DND-41 (cell line): Measurements from ENCODE around the gene SPEG.

Source experiments
- ATAC-seq: fragments of 200-7000 bp; cut with Tn5 transposase; 3 replicates; pipeline ENCODE4 v1.9.1; 2021; ENCODE audit warnings: low read depth; ENCODE audit not compliant: insufficient read depth
- DNase-seq: peaks from one replicate; pipeline ENCODE4 v3.0.0-alpha.2; 2020
- H2AFZ ChIP-seq: 2 replicates; pipeline ENCODE4 v1.6.0; 2012; ENCODE audit warnings: low read depth, low read length
- H3K27ac ChIP-seq: 2 replicates; pipeline ENCODE4 v1.5.1; 2012; ENCODE audit warnings: low read length, inconsistent platforms
- H3K27me3 ChIP-seq: fragments of 200-600 bp; sonication (generic); 2 replicates; pipeline ENCODE4 v1.6.0; 2012; ENCODE audit warnings: low read length, mild to moderate bottlenecking, inconsistent platforms; ENCODE audit not compliant: insufficient read depth, poor library complexity
- H3K36me3 ChIP-seq: 2 replicates; pipeline ENCODE4 v1.5.1; 2012; ENCODE audit warnings: low read length, inconsistent platforms; ENCODE audit not compliant: insufficient read depth
- H3K4me1 ChIP-seq: 2 replicates; pipeline ENCODE4 v1.5.1; 2012; ENCODE audit warnings: mild to moderate bottlenecking, low read length; ENCODE audit not compliant: insufficient read depth
- H3K4me2 ChIP-seq: 2 replicates; pipeline ENCODE4 v1.6.0; 2012; ENCODE audit warnings: mild to moderate bottlenecking, moderate library complexity, low read length, inconsistent platforms; ENCODE audit not compliant: insufficient read depth
- H3K4me3 ChIP-seq, 2 experiments: fragments of 200-600 bp in 1 of 2; shearing (Covaris generic) in 1 of 2; 2 replicates each; pipeline ENCODE4 v1.5.1; 2012 to 2016; ENCODE audit warnings: inconsistent platforms in 2 of 2, low read length in 2 of 2, mild to moderate bottlenecking in 2 of 2, low read depth in 1 of 2, moderate library complexity in 1 of 2
- H3K79me2 ChIP-seq: 2 replicates; pipeline ENCODE4 v1.6.0; 2012; ENCODE audit warnings: low read length, inconsistent platforms; ENCODE audit not compliant: insufficient read depth
- H3K9ac ChIP-seq: 2 replicates; pipeline ENCODE4 v1.6.0; 2012; ENCODE audit warnings: low read depth, mild to moderate bottlenecking, inconsistent platforms, low read length, moderate library complexity
- H3K9me3 ChIP-seq: 2 replicates; pipeline ENCODE4 v1.5.1; 2012; ENCODE audit warnings: low read length, moderate library complexity, mild to moderate bottlenecking, inconsistent platforms; ENCODE audit not compliant: insufficient read depth, severe bottlenecking
- H4K20me1 ChIP-seq: 2 replicates; pipeline ENCODE4 v1.6.0; 2012; ENCODE audit warnings: low read length; ENCODE audit not compliant: insufficient read depth
- CTCF ChIP-seq: IDR thresholded peaks from 2 replicates; pipeline ENCODE4 v1.5.1; 2012; ENCODE audit warnings: borderline replicate concordance, low read length, moderate library complexity, mild to moderate bottlenecking; ENCODE audit not compliant: poor library complexity, severe bottlenecking; ENCODE audit errors: extremely low read depth
- EZH2 ChIP-seq: IDR thresholded peaks from 3 replicates; pipeline ENCODE4 v1.6.1; 2012; ENCODE audit warnings: borderline replicate concordance, low read depth, mild to moderate bottlenecking, moderate library complexity, low read length, inconsistent platforms; ENCODE audit not compliant: severe bottlenecking

The SPEG gene

GRCh38 chr2:219440388-219441256, 6.0 kb downstream of the SPEG start:
- no peak for TF ChIP-seq EZH2
- no peak for TF ChIP-seq CTCF
- Histone ChIP-seq H3K27me3 (peaks cover 9% of the 10 kb centered on the region), H3K4me3 (peak overlapping the region in 1 of 2 experiments; percentile 66; a peak in 1 of 4 replicates), H4K20me1 (no peaks in the 10 kb centered on the region; the same call in 1 of the 2 replicates), H3K9ac (no peak overlapping the region), H3K9me3 (no peaks in the 10 kb centered on the region), H3K79me2 (no peaks in the 10 kb centered on the region), H3K4me2 (peak overlapping the region; percentile 97; the same call in 1 of the 2 replicates), H2AFZ (peak overlapping the region; percentile 95; the same call in 1 of the 2 replicates), H3K4me1 (peaks cover 17% of the 10 kb centered on the region), H3K36me3 (no peaks in the 10 kb centered on the region), H3K27ac (no peak overlapping the region)
- DNase-seq (no peak), ATAC-seq (no peak)

- Histone ChIP-seq H3K4me3 (peak overlapping the region; percentile 30 to 66; a peak in 3 of 4 replicates), H2AFZ (peak overlapping the region; percentile 95), H3K9me3 (no peaks in the 10 kb centered on the region), H3K27ac (0 out of 2 replicates have a peak overlapping the region, but pooled peaks have one; percentile 52), H3K4me2 (peak overlapping the region; percentile 97), H3K27me3 (peaks cover 9% of the 10 kb centered on the region), H3K79me2 (no peaks in the 10 kb centered on the region), H3K4me1 (peaks cover 17% of the 10 kb centered on the region), H3K36me3 (no peaks in the 10 kb centered on the region), H3K9ac (peak overlapping the region; percentile 70), H4K20me1 (no peaks in the 10 kb centered on the region; the same call in 1 of the 2 replicates)
- peak; percentile 83 for DNase-seq
- TF ChIP-seq CTCF (no peak), EZH2 (no peak)
- ATAC-seq: peak; percentile 86
Measured at GRCh38 chr2:219441451-219442255, 7.0 kb downstream of the SPEG start.

GRCh38 chr2:219442256-219443015, 7.8 kb downstream of the SPEG start:
- H3K36me3 ChIP-seq: no peaks in the 10 kb centered on the region
- H3K9me3 ChIP-seq: no peaks in the 10 kb centered on the region
- no peaks in the 10 kb centered on the region for H3K79me2 ChIP-seq
- peaks cover 17% of the 10 kb centered on the region for H3K4me1 ChIP-seq
- DNase-seq: no peak
- peak; percentile 15 for ATAC-seq
- peaks cover 9% of the 10 kb centered on the region for H3K27me3 ChIP-seq
- no peak for TF ChIP-seq CTCF
- TF ChIP-seq EZH2: no peak
- H2AFZ ChIP-seq: peak overlapping the region; percentile 61
- H3K27ac ChIP-seq: no peak overlapping the region
- no peaks in the 10 kb centered on the region for H4K20me1 ChIP-seq
- H3K9ac ChIP-seq: peak overlapping the region; percentile 70
- H3K4me2 ChIP-seq: peak overlapping the region; percentile 97
- H3K4me3 ChIP-seq: peak overlapping the region; percentile 15 to 66; a peak in 3 of 4 replicates
